GM12864 (cell line): ENCODE measurements around the gene RELL2.
"Not testable (repeated sequence)": the region's sequence is repeated elsewhere in the genome, so short reads cannot be mapped to it uniquely, and the experiment has no call there.

Experiments used
- DNase-seq: peaks from one replicate; pipeline ENCODE4 v3.0.0-alpha.2; 2011; ENCODE audit warnings: low read depth
- H3K4me3 ChIP-seq: 2 replicates; pipeline ENCODE4 v1.5.1; 2011; ENCODE audit warnings: mild to moderate bottlenecking, low read depth, low read length, control low read depth
- TF ChIP-seq, protein P1 (sequence below): IDR thresholded peaks from 2 replicates; pipeline ENCODE4 v1.5.1; 2011; ENCODE audit warnings: low read depth, mild to moderate bottlenecking, moderate library complexity, low read length, control low read depth, inconsistent platforms; ENCODE audit errors: missing control alignments

The RELL2 gene

DNA sequence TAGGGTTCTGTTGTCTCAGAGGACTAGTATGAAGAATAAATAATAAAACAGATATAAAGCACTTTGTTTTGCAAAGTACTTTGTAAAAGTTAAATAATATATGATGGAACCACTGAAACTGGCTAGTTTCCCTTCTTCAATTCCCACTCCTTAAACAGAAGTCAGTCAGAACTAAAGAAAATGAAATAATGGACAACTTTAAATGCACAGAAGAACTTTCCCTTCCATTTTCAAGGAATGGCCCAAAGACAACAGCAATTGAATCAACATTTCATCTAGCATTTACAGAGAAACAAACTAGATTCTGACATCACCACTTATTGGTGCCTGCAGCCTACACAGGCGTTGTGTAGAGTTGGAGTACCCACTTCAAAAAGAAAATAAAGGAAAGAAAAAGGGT lies 34.2 kb upstream of the RELL2 start:
- no peak for DNase-seq
- no peak overlapping the region; the same call in 1 of the 2 replicates for H3K4me3 ChIP-seq
- TF ChIP-seq, protein P1, sequence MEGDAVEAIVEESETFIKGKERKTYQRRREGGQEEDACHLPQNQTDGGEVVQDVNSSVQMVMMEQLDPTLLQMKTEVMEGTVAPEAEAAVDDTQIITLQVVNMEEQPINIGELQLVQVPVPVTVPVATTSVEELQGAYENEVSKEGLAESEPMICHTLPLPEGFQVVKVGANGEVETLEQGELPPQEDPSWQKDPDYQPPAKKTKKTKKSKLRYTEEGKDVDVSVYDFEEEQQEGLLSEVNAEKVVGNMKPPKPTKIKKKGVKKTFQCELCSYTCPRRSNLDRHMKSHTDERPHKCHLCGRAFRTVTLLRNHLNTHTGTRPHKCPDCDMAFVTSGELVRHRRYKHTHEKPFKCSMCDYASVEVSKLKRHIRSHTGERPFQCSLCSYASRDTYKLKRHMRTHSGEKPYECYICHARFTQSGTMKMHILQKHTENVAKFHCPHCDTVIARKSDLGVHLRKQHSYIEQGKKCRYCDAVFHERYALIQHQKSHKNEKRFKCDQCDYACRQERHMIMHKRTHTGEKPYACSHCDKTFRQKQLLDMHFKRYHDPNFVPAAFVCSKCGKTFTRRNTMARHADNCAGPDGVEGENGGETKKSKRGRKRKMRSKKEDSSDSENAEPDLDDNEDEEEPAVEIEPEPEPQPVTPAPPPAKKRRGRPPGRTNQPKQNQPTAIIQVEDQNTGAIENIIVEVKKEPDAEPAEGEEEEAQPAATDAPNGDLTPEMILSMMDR = no peak

DNA sequence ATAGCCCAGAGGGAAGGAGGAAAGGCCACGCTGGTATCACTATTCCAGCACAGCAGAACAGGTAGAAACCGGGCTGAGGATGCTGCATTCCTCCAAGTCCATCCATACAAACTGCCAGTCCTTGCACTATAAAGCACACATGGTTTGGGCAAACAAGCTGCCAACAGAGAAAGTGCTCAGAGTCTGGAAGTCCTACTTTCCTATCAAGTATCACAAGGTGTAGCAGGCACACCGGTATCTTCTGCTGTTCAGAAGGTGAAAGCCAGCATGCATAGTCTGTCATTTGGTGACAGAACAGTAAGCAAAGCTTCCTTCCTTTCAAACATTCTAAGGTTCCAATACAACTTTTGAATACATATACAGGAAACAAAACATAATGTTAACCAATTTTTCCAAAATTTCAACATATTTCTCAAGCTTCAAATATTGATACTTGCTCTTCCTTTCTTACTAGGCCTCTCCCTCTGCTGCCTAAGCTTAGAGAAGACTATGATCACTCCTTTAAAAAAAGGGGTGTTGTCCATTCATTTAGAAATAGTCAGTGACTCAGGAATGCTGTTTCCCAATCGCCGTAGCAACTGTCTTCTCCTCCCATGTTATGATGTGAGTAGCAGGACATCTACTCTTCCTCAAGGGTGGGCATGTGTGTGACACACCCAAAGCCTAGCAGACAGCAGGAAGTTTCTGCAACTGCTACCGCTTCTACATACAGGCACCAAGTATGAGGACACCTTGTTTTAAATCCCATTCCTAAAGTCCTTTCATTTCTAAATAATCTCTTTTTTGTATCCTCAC lies 32.7 kb upstream of the RELL2 start:
- TF ChIP-seq, protein P1 = no peak
- H3K4me3 ChIP-seq = peak overlapping the region; percentile 19
- no peak for DNase-seq

DNA sequence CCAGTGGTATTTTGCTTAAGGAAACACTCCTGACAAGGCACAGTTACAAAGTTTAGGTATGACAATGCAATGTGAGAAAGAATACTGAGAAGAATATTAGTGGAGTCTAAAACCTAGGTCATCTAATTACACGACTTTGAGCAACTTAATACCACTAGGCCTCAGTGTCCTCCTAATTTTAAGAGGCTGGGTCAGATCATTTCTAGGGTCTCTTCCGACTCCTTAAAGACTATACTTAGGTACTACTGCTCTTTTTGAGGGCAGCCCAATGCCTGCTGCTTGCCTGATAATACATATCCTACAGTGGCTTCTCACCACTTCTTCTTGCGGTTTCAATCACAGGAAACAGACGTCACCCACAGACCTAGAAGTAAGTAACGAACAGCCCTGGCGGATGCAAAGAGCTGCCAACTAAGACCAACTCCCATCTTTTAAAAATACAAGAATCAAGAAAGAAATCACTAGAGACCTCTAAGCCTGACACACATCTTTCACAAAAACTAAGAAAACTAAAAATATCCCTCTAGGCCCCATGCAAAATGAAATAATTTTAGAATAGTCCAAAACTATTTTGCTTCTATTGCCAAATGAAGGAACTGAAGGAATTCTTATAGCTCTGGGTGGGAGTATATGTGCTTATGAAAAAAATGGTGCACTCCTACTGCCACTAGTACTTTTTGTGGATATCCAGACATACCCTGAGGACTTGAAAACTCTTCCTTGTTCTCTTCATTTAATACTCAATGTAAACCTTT lies 31.1 kb upstream of the RELL2 start:
- H3K4me3 ChIP-seq = peak overlapping the region; percentile 2; the same call in 1 of the 2 replicates
- TF ChIP-seq, protein P1 = peak; percentile 1
- DNase-seq = peak; percentile 89

DNA sequence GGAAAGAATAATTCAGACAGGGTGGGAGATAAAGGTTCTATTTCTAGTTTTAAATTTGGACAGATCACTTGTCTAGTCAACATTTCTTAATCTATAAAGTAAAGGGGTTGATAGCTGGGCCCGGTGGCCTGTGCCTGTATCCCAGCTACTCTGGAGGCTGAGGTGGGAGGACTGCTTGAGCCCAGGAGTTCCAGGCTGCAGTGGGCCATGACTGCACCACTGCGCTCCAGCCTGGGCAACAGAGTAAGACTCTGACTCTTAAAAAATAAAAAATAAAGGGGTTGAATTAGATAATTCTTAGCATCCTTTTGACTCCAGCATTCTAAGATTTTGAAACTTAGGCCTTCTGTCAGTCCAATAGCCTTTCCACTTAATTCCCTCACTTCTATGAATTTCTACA lies 28.8 kb upstream of the RELL2 start:
- H3K4me3 ChIP-seq = no peak overlapping the region
- TF ChIP-seq, protein P1 = no peak
- DNase-seq = no peak

DNA sequence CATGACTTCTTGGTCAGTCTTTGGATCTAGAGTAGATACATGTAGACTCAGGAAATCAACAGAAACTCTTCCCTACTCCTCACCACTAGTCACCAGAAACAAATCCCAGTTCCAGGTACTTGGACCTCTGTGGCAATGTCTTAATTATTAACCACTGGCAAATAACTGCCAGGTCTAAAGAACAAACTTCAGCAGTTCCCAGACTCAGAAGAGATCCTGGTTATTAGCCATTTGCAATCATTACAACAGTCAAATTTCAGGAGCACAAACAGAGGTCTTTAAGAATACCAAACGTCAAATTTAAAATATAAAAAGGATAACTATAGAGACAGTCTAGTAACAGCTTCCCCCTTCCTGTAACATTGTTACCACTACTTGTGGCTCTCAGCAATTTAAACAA lies 28.2 kb upstream of the RELL2 start:
- TF ChIP-seq, protein P1 = no peak
- no peak for DNase-seq

DNA sequence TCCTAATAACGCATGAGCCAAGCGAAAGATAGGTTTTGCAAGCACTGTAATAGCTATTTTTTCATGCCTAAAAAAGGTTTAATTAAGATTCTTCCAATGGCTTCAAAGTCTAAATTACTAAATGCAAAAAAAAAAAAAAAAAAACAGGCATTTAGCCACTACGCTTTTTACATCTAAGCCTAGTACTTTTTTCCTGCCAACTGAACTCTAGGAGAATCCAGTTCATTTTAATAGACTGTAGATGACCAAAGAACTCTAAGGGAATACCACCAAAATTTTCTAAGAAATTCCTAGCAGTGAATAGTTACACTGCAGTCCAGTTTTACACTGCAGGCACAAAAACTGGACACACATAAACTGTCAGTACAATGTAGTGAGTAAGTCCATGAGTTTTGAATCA lies 27.8 kb upstream of the RELL2 start:
- TF ChIP-seq, protein P1 = no peak
- H3K4me3 ChIP-seq = no peak overlapping the region
- DNase-seq = no peak

More for the DNA sequence above, 28.2 kb upstream of the RELL2 start:
- no peak overlapping the region for H3K4me3 ChIP-seq

DNA sequence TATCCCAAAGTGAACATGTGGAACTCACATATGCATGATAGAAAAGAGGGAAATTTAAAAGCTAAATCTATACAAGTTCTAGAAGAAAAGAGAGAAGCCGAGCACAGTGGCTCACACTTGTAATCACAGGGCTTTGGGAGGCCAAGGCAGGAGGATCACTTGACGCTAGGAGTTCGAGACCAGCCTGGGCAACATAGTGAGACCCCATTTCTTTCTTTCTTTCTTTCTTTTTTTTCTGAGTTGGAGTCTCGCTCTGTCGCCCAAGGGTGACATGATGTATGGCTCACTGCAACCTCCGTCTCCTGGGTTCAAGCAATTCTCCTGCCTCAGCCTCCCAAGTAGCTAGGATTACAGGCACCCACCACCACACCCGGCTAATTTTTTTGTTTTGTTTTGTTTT lies 26.9 kb upstream of the RELL2 start:
- DNase-seq, H3K4me3 ChIP-seq: not testable (repeated sequence)
